Measurements from ENCODE around the gene NPS.

- no peak for TF ChIP-seq CTCF (IDR thresholded peaks at IDR 0.05 in 8 of 11, conservative IDR thresholded peaks at IDR 0.05 in 3 of 11)
- no peak for TF ChIP-seq POLR2A (IDR thresholded peaks at IDR 0.05)
Measured at GRCh38 chr10:127506094-127506493, 43.0 kb upstream of the NPS start.

Measured in spleen (tissue), 7 donors.